ENCODE data around the gene PALD1. TPM values are rescaled to one million over a fixed set of nuclear protein-coding genes. Genes with fewer than 3 reads are reported as not detected.

The PALD1 gene
- total and polyA plus RNA-seq, 2 of the 4 experiments (the other 2 are of a cell fraction) = 0.12 to 0.18 TPM

- CTCF ChIA-PET = interaction anchor here (0.6 kb wide), 1 partner anchor 14 kb away, joined by 4 read pairs; no protein-coding TSS in a partner anchor
These were observed 137.4 kb downstream of the PALD1 start for GRCh38 chr10:70615784-70616522.

More at GRCh38 chr10:70615784-70616522, 137.4 kb downstream of the PALD1 start:
- Histone ChIP-seq H2BK120ac (ENCODE audit: low read depth, low read length) (no peak overlapping the region), H2BK5ac (ENCODE audit: low read depth, low read length, poor library complexity, severe bottlenecking) (no peak overlapping the region), H3K4me2 (ENCODE audit: low read depth, low read length) (no peak overlapping the region), H3K36me3 (ENCODE audit: control insufficient read depth, insufficient read depth, low read length) (no peaks in the 10 kb centered on the region), H3K9me3 (ENCODE audit: control insufficient read depth, insufficient read depth, low read length) (peaks cover 5% of the 10 kb centered on the region), H3K27ac (ENCODE audit: insufficient read depth, low read length) (no peak overlapping the region), H3K4me1 (ENCODE audit: control insufficient read depth, insufficient read depth, low read length) (no peaks in the 10 kb centered on the region), H3K4ac (ENCODE audit: low read depth, low read length) (no peak overlapping the region), H3K4me3 (ENCODE audit: insufficient read depth, low read depth, low read length) (no peak overlapping the region), H4K8ac (ENCODE audit: low read depth in 2 of 2, low read length in 2 of 2) (no peak overlapping the region), H3K27me3 (ENCODE audit: control insufficient read depth, insufficient read depth, low read length) (peaks cover 2% of the 10 kb centered on the region), H4K91ac (ENCODE audit: insufficient read depth, low read depth, low read length) (no peak overlapping the region), H3K14ac (replicated peaks; ENCODE audit: low read depth, low read length) (no peak overlapping the region), H4K20me1 (ENCODE audit: insufficient read depth, low read length) (no peaks in the 10 kb centered on the region), H3K9me1 (ENCODE audit: insufficient read depth, low read length) (no peaks in the 10 kb centered on the region), H3K56ac (ENCODE audit: extremely low read depth, insufficient read depth, low read length) (no peak overlapping the region), H2AFZ (replicated peaks; ENCODE audit: low read length, poor library complexity) (no peak overlapping the region), H2BK20ac (ENCODE audit: low read depth, low read length) (no peak overlapping the region), H2AK9ac (replicated peaks; ENCODE audit: low read depth, low read length, poor library complexity) (no peak overlapping the region), H2BK15ac (ENCODE audit: low read depth, low read length) (no peak overlapping the region), H3K23ac (ENCODE audit: low read depth, low read length) (no peak overlapping the region), H3K79me1 (ENCODE audit: low read depth in 1 of 2, low read length in 2 of 2) (no peaks in the 10 kb centered on the region), H3K18ac (ENCODE audit: low read depth, low read length) (no peak overlapping the region), H4K5ac (ENCODE audit: low read depth, low read length) (no peak overlapping the region), H2AK5ac (ENCODE audit: low read depth, low read length) (no peak overlapping the region), H3K9ac (ENCODE audit: low read depth, low read length) (no peak overlapping the region)
- dilution Hi-C loops (cut with HindIII; ENCODE audit: low sequenced_read_pairs, unreplicated experiment) (no loop called here), intact Hi-C loops (cut with micrococcal nuclease) (no loop called here), in situ Hi-C loops (cut with MboI; ENCODE audit: low sequenced_read_pairs) (no loop called here)
- DNase-seq = no peak
- WGBS, 2 experiments (ENCODE audit: extremely low coverage in 2 of 2, insufficient read length in 1 of 2) = no CpG with 5 or more reads among the region's 7 CpGs
- TF ChIP-seq CHD1 (IDR thresholded peaks at IDR 0.05; ENCODE audit: low read depth, low read length) (no peak), POLR2A (IDR thresholded peaks at IDR 0.05; ENCODE audit: low read depth, low read length) (no peak), SMC3 (IDR thresholded peaks at IDR 0.05; ENCODE audit: low read depth, low read length) (no peak), CTCF (conservative IDR thresholded peaks at IDR 0.05; ENCODE audit: low read depth, low read length) (no peak), FOS (IDR thresholded peaks at IDR 0.05; ENCODE audit: low read depth, low read length) (no peak), MXI1 (IDR thresholded peaks at IDR 0.05; ENCODE audit: borderline replicate concordance, low read depth, low read length) (no peak), MAFK (IDR thresholded peaks at IDR 0.05; ENCODE audit: low read depth, low read length) (no peak), MAZ (IDR thresholded peaks at IDR 0.05; ENCODE audit: borderline replicate concordance, low read depth, low read length) (no peak), CEBPB (IDR thresholded peaks at IDR 0.05; ENCODE audit: low read depth, low read length) (no peak), NFE2L2 (IDR thresholded peaks at IDR 0.05; ENCODE audit: low read depth, low read length) (no peak), RAD21 (IDR thresholded peaks at IDR 0.05; ENCODE audit: low read length) (no peak), USF2 (IDR thresholded peaks at IDR 0.05; ENCODE audit: low read depth, low read length) (no peak)
- TF ChIP-seq, protein P1, sequence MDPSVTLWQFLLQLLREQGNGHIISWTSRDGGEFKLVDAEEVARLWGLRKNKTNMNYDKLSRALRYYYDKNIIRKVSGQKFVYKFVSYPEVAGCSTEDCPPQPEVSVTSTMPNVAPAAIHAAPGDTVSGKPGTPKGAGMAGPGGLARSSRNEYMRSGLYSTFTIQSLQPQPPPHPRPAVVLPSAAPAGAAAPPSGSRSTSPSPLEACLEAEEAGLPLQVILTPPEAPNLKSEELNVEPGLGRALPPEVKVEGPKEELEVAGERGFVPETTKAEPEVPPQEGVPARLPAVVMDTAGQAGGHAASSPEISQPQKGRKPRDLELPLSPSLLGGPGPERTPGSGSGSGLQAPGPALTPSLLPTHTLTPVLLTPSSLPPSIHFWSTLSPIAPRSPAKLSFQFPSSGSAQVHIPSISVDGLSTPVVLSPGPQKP (IDR thresholded peaks at IDR 0.05; ENCODE audit: borderline replicate concordance, low read depth, low read length) = no peak
- no TSS peak for BruUV-seq (replicated peaks)
- POLR2A ChIA-PET (ENCODE audit: unreplicated experiment) = no interaction called here
- no peak for ATAC-seq (ENCODE audit: low read depth)

All from IMR-90 (cell line).